HPDE6-E6E7 (cell line): ENCODE data around the gene SIPA1.
A peak's percentile ranks its signal among the peaks of the same experiment; 100 is the strongest.

Experiments used
- DNase-seq: peaks from one replicate; pipeline ENCODE4 v3.0.0; 2011; ENCODE audit warnings: missing footprints; ENCODE audit errors: extremely low spot score

Gene SIPA1

GRCh38 chr11:65642014-65642671 is 4.2 kb downstream of the SIPA1 start:
- DNase-seq: no peak

GRCh38 chr11:65643971-65644370 is 6.1 kb downstream of the SIPA1 start:
- peak; percentile 79 for DNase-seq

- DNase-seq: no peak
Observed at GRCh38 chr11:65644837-65645236, 6.9 kb downstream of the SIPA1 start.

GRCh38 chr11:65645710-65646109 is 7.8 kb downstream of the SIPA1 start:
- DNase-seq: no peak

GRCh38 chr11:65646288-65646957 is 8.5 kb downstream of the SIPA1 start:
- no peak for DNase-seq

- no peak for DNase-seq
Observed at GRCh38 chr11:65646958-65647701, 9.2 kb downstream of the SIPA1 start.

- no peak for DNase-seq
Observed at GRCh38 chr11:65648997-65649493, 11.1 kb downstream of the SIPA1 start.

GRCh38 chr11:65649656-65650546 is 12.0 kb downstream of the SIPA1 start:
- no peak for DNase-seq

GRCh38 chr11:65650547-65651338 is 12.8 kb downstream of the SIPA1 start:
- DNase-seq: no peak

- no peak for DNase-seq
Observed at GRCh38 chr11:65651339-65651588, 13.4 kb downstream of the SIPA1 start.

- no peak for DNase-seq
Observed at GRCh38 chr11:65651589-65652510, 13.9 kb downstream of the SIPA1 start.

- peak; percentile 97 for DNase-seq
Observed at GRCh38 chr11:65652511-65653228, 14.8 kb downstream of the SIPA1 start.

GRCh38 chr11:65653229-65654225 is 15.6 kb downstream of the SIPA1 start:
- DNase-seq: no peak

- no peak for DNase-seq
Observed at GRCh38 chr11:65654375-65655349, 16.8 kb downstream of the SIPA1 start.

- DNase-seq: no peak
Observed at GRCh38 chr11:65655570-65656332, 17.9 kb downstream of the SIPA1 start.

GRCh38 chr11:65657426-65657825 is 19.5 kb downstream of the SIPA1 start:
- no peak for DNase-seq
